Neural cell (in vitro differentiated cells): ENCODE results near the gene KRT35.

ENCODE experiments used
- EP300 ChIP-seq: fragments of 450-650 bp; conservative IDR thresholded peaks from 2 replicates; pipeline ENCODE4 v1.6.1; 2014; ENCODE audit warnings: antibody characterized with exemption, mild to moderate bottlenecking, moderate library complexity; ENCODE audit not compliant: poor library complexity, severe bottlenecking
- EZH2 ChIP-seq: fragments of 200-600, 300-800 bp; shearing (Covaris generic), sonication (generic); IDR thresholded peaks from 2 replicates; pipeline ENCODE4 v1.6.1; 2014; ENCODE audit warnings: antibody characterized with exemption, low read length, borderline replicate concordance, mild to moderate bottlenecking; ENCODE audit not compliant: insufficient read depth, poor library complexity, severe bottlenecking
- MXI1 ChIP-seq: fragments of 450-650 bp; conservative IDR thresholded peaks from 2 replicates; pipeline ENCODE4 v1.6.1; 2014; ENCODE audit warnings: antibody characterized with exemption, mild to moderate bottlenecking; ENCODE audit not compliant: poor library complexity, severe bottlenecking
- POLR2AphosphoS5 ChIP-seq: IDR thresholded peaks from 2 replicates; pipeline ENCODE4 v1.6.1; 2012
- RAD21 ChIP-seq: fragments of 450-650 bp; conservative IDR thresholded peaks from 2 replicates; pipeline ENCODE4 v1.6.1; 2014; ENCODE audit warnings: antibody characterized with exemption, mild to moderate bottlenecking, moderate library complexity
- SMC3 ChIP-seq: fragments of 450-650 bp; conservative IDR thresholded peaks from 2 replicates; pipeline ENCODE4 v1.6.1; 2014; ENCODE audit warnings: antibody characterized with exemption, mild to moderate bottlenecking, moderate library complexity; ENCODE audit not compliant: poor library complexity
- TAF1 ChIP-seq: IDR thresholded peaks from 2 replicates; pipeline ENCODE4 v1.6.1; 2012; ENCODE audit warnings: low read depth
- TF ChIP-seq, protein P1 (sequence below): fragments of 450-650 bp; IDR thresholded peaks from 2 replicates; pipeline ENCODE4 v1.5.1; 2014; ENCODE audit warnings: antibody characterized with exemption, mild to moderate bottlenecking, moderate library complexity; ENCODE audit not compliant: poor library complexity, severe bottlenecking
- TF ChIP-seq, protein P2 (sequence below): IDR thresholded peaks from 2 replicates; pipeline ENCODE4 v1.6.1; 2012; ENCODE audit warnings: borderline replicate concordance

DNA sequence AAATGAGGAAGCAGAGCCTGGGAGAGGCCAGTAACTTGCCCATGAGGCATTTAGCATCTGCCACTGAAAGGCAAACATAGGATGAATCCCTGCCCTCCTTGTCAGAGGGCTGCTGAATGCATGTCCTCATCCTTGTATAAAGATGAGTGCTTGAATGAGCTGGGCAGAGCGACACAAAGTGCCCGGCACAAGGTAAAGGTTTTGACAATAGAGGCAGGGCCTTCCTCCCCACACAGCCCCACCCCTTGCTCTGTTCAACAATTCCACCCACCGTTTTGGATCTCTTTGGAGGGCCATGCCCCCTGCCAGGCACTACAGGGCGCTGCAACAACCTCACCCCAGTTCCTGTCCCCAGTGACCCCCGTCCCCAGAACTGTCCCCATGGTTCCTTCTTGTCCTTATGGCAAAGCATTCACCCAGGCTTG lies 48.6 kb upstream of the KRT35 start:
- TF ChIP-seq, protein P1, sequence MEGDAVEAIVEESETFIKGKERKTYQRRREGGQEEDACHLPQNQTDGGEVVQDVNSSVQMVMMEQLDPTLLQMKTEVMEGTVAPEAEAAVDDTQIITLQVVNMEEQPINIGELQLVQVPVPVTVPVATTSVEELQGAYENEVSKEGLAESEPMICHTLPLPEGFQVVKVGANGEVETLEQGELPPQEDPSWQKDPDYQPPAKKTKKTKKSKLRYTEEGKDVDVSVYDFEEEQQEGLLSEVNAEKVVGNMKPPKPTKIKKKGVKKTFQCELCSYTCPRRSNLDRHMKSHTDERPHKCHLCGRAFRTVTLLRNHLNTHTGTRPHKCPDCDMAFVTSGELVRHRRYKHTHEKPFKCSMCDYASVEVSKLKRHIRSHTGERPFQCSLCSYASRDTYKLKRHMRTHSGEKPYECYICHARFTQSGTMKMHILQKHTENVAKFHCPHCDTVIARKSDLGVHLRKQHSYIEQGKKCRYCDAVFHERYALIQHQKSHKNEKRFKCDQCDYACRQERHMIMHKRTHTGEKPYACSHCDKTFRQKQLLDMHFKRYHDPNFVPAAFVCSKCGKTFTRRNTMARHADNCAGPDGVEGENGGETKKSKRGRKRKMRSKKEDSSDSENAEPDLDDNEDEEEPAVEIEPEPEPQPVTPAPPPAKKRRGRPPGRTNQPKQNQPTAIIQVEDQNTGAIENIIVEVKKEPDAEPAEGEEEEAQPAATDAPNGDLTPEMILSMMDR: no peak
- TF ChIP-seq, protein P2, sequence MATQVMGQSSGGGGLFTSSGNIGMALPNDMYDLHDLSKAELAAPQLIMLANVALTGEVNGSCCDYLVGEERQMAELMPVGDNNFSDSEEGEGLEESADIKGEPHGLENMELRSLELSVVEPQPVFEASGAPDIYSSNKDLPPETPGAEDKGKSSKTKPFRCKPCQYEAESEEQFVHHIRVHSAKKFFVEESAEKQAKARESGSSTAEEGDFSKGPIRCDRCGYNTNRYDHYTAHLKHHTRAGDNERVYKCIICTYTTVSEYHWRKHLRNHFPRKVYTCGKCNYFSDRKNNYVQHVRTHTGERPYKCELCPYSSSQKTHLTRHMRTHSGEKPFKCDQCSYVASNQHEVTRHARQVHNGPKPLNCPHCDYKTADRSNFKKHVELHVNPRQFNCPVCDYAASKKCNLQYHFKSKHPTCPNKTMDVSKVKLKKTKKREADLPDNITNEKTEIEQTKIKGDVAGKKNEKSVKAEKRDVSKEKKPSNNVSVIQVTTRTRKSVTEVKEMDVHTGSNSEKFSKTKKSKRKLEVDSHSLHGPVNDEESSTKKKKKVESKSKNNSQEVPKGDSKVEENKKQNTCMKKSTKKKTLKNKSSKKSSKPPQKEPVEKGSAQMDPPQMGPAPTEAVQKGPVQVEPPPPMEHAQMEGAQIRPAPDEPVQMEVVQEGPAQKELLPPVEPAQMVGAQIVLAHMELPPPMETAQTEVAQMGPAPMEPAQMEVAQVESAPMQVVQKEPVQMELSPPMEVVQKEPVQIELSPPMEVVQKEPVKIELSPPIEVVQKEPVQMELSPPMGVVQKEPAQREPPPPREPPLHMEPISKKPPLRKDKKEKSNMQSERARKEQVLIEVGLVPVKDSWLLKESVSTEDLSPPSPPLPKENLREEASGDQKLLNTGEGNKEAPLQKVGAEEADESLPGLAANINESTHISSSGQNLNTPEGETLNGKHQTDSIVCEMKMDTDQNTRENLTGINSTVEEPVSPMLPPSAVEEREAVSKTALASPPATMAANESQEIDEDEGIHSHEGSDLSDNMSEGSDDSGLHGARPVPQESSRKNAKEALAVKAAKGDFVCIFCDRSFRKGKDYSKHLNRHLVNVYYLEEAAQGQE: no peak
- no peak for TF ChIP-seq RAD21
- no peak for TF ChIP-seq POLR2AphosphoS5
- no peak for TF ChIP-seq EZH2
- TF ChIP-seq TAF1: no peak
- TF ChIP-seq EP300: no peak
- no peak for TF ChIP-seq MXI1
- TF ChIP-seq SMC3: no peak
